ENCODE measurements around the gene NQO2.

GRCh38 chr6:2992330-2992979 is 7.2 kb upstream of the NQO2 start:
- TF ChIP-seq, protein P1, sequence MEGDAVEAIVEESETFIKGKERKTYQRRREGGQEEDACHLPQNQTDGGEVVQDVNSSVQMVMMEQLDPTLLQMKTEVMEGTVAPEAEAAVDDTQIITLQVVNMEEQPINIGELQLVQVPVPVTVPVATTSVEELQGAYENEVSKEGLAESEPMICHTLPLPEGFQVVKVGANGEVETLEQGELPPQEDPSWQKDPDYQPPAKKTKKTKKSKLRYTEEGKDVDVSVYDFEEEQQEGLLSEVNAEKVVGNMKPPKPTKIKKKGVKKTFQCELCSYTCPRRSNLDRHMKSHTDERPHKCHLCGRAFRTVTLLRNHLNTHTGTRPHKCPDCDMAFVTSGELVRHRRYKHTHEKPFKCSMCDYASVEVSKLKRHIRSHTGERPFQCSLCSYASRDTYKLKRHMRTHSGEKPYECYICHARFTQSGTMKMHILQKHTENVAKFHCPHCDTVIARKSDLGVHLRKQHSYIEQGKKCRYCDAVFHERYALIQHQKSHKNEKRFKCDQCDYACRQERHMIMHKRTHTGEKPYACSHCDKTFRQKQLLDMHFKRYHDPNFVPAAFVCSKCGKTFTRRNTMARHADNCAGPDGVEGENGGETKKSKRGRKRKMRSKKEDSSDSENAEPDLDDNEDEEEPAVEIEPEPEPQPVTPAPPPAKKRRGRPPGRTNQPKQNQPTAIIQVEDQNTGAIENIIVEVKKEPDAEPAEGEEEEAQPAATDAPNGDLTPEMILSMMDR (IDR thresholded peaks at IDR 0.05 in 2 of 3, conservative IDR thresholded peaks at IDR 0.05 in 1 of 3; ENCODE audit: borderline replicate concordance in 1 of 3, insufficient read depth in 1 of 3, low read depth in 2 of 3, low read length in 2 of 3), result no peak
- TF ChIP-seq EZH2 (IDR thresholded peaks at IDR 0.05), result no peak
- no peak for TF ChIP-seq POLR2AphosphoS5 (IDR thresholded peaks at IDR 0.05; ENCODE audit: low read depth, low read length)
- TF ChIP-seq POLR2A (IDR thresholded peaks at IDR 0.05; ENCODE audit: borderline replicate concordance, extremely low read depth, insufficient read depth, insufficient read length), result no peak
- no peak for TF ChIP-seq ZNF274 (IDR thresholded peaks at IDR 0.05; ENCODE audit: low read depth, low read length)
- no peak for TF ChIP-seq REST (IDR thresholded peaks at IDR 0.05; ENCODE audit: low read depth)
- no peak for TF ChIP-seq RAD21 (IDR thresholded peaks at IDR 0.05; ENCODE audit: low read depth)
- no peak for TF ChIP-seq YY1 (IDR thresholded peaks at IDR 0.05; ENCODE audit: extremely low read depth, insufficient replicate concordance, low read depth, low read length)
